Stimulated activated CD8-positive, alpha-beta memory T cell treated with anti-CD3 and anti-CD28 coated beads, Interleukin-4, amount 100 ng/mL, for 1 hour (primary cell): ENCODE measurements around the gene SERPINA1.
"Not testable (repeated sequence)": the region's sequence is repeated elsewhere in the genome, so short reads cannot be mapped to it uniquely, and the experiment has no call there.

ENCODE experiments used
- DNase-seq, 2 donors: peaks; one replicate each; pipeline ENCODE4 v3.0.0-alpha.2; 2020; ENCODE audit warnings: low read depth in 2 of 2, low spot score in 1 of 2

Gene SERPINA1

GRCh38 chr14:94372021-94372605 is 16.3 kb downstream of the SERPINA1 start:
- DNase-seq: no peak

- no peak for DNase-seq
Measured at GRCh38 chr14:94370524-94370910, 17.9 kb downstream of the SERPINA1 start.

- DNase-seq: not testable (repeated sequence)
Measured at GRCh38 chr14:94369766-94370523, 18.5 kb downstream of the SERPINA1 start.

GRCh38 chr14:94368956-94369355 is 19.4 kb downstream of the SERPINA1 start:
- DNase-seq: no peak

- DNase-seq: no peak
Measured at GRCh38 chr14:94368243-94368590, 20.2 kb downstream of the SERPINA1 start.

- DNase-seq: no peak
Measured at GRCh38 chr14:94367347-94368242, 20.8 kb downstream of the SERPINA1 start.

GRCh38 chr14:94366146-94366915 is 22.1 kb downstream of the SERPINA1 start, which contains the start of gene SERPINA2:
SERPINA2 (minus strand) TSS chr14:94366698.
- no peak for DNase-seq

GRCh38 chr14:94365624-94366023 is 22.8 kb downstream of the SERPINA1 start:
- DNase-seq: no peak

- DNase-seq: no peak
Measured at GRCh38 chr14:94364964-94365363, 23.4 kb downstream of the SERPINA1 start.

- DNase-seq: no peak
Measured at GRCh38 chr14:94364037-94364436, 24.4 kb downstream of the SERPINA1 start.

GRCh38 chr14:94363151-94363624 is 25.2 kb downstream of the SERPINA1 start:
- DNase-seq: no peak

GRCh38 chr14:94362614-94363133 is 25.7 kb downstream of the SERPINA1 start:
- no peak for DNase-seq

- no peak for DNase-seq
Measured at GRCh38 chr14:94361682-94362081, 26.7 kb downstream of the SERPINA1 start.

- DNase-seq: no peak
Measured at GRCh38 chr14:94360945-94361565, 27.3 kb downstream of the SERPINA1 start.

GRCh38 chr14:94357166-94357565 is 31.2 kb downstream of the SERPINA1 start:
- DNase-seq: no peak

- DNase-seq: no peak
Measured at GRCh38 chr14:94356379-94357056, 31.9 kb downstream of the SERPINA1 start.

- no peak for DNase-seq
Measured at GRCh38 chr14:94355191-94355794, 33.1 kb downstream of the SERPINA1 start.

- no peak for DNase-seq
Measured at GRCh38 chr14:94354638-94355185, 33.7 kb downstream of the SERPINA1 start.

- DNase-seq: not testable (repeated sequence)
Measured at GRCh38 chr14:94354190-94354589, 34.2 kb downstream of the SERPINA1 start.
